Adrenal gland (tissue), 12 donors: ENCODE measurements around the gene PLEKHG4B. TPM values are rescaled to one million over a fixed set of nuclear protein-coding genes. Genes with fewer than 3 reads are reported as not detected.

Experiments
- DNase-seq, 7 donors: peaks; one replicate each; pipeline ENCODE4 v3.0.0-alpha.2; 2019 to 2020
- H3K27ac ChIP-seq, 5 donors: fragments of 200-600 bp; sonication (generic) in 4 of 5; 1 replicate in 3 of 5; 2 replicates in 2 of 5; pipeline versions ENCODE4 v1.5.1 to v1.8.0; 2016 to 2020; ENCODE audit warnings: mild to moderate bottlenecking in 1 of 5
- H3K27me3 ChIP-seq: fragments of 200-600 bp; 2 replicates; pipeline ENCODE4 v1.8.0; 2021
- H3K36me3 ChIP-seq, 2 donors: fragments of 200-600 bp; replicated peaks in 1 of 2; 1 replicate in 1 of 2; 2 replicates in 1 of 2; pipeline versions ENCODE4 v1.5.1 to v1.8.0; 2018 to 2022
- H3K4me1 ChIP-seq, 2 donors: fragments of 200-600 bp; replicated peaks in 1 of 2; 1 replicate in 1 of 2; 2 replicates in 1 of 2; pipeline versions ENCODE4 v1.5.1 to v1.8.0; 2018 to 2021
- H3K4me3 ChIP-seq, 4 donors: fragments of 200-600 bp; sonication (generic) in 3 of 4; one replicate each; pipeline ENCODE4 v1.5.1; 2016 to 2018
- H3K9me3 ChIP-seq, 3 donors: fragments of 200-600 bp; sonication (generic) in 1 of 3; replicated peaks in 1 of 3; 1 replicate in 2 of 3; 2 replicates in 1 of 3; pipeline versions ENCODE4 v1.5.1 to v1.8.0; 2016 to 2021
- CTCF ChIP-seq, 6 experiments: fragments of 450-650 bp in 4 of 6; fragments of 200-600 bp in 2 of 6; sonication (generic) in 1 of 6; IDR thresholded peaks; 1 replicate in 5 of 6; 2 replicates in 1 of 6; pipeline versions ENCODE4 v1.5.1 to v1.8.0; 2016 to 2021; ENCODE audit warnings: antibody characterized with exemption in 6 of 6, mild to moderate bottlenecking in 2 of 6, moderate library complexity in 1 of 6
- POLR2A ChIP-seq, 2 donors: fragments of 450-650 bp; IDR thresholded peaks; one replicate each; pipeline ENCODE4 v1.6.1; 2017; ENCODE audit warnings: antibody characterized with exemption in 2 of 2, mild to moderate bottlenecking in 2 of 2, moderate library complexity in 1 of 2
- WGBS, 4 donors: extraction: QIAGEN DNeasy Blood & Tissue Kit in 2 of 4; methylation state at CpG; one replicate each; pipeline versions ENCODE4 v1.1.5 to v1.1.7; 2013 to 2017; 5-methylcytosine and 5-hydroxymethylcytosine counted together
- intact Hi-C, 2 donors: fragments of 100-400 bp; cut with DNase I; formaldehyde crosslinking; loops; one replicate each; pipeline versions ENCODE4 v1.14.1 to v1.15.0; 2022 to 2023
- polyA plus RNA-seq, 3 donors: library from polyadenylated mRNA; stranded (reverse); fragments of 200-250 nt in 2 of 3; fragments of 350-450 nt in 1 of 3; fragmentation: Illumina TruSeq in 1 of 3; extraction: RNeasy Lipid Tissue Mini Kit (QIAGEN cat#74804) in 1 of 3; gene quantifications; one replicate each; pipeline ENCODE4 v1.2.3, GENCODE V29; 2013 to 2014
- total RNA-seq, 9 donors: library from RNA; depleted of rRNA in 4 of 9; stranded (reverse); fragments of >200 nt in 4 of 9; fragments of 120-200 nt in 1 of 9; fragmentation: NEBNext Ultra II Directional in 1 of 9; extraction: Animal tissue kit (Norgen Biotek cat#: 25700) in 1 of 9; gene quantifications; one replicate each; pipeline versions ENCODE4 v1.1.0 to v1.2.4, GENCODE V29; 2013 to 2023
- donor health status: healthy with polysubstance abuse.
- donor health status: Bipolar disorder and iron deficiency.
- donor health status: DM: yes; HTN: yes; CAD: no.
- donor health status: DM: no; HTN: no; CAD: no.
- donor health status: DM: no; HTN: no; CAD: no.
- donor health status: DM: yes; HTN: yes; CAD: no.

The PLEKHG4B gene
- total and polyA plus RNA-seq, 12 donors: 0.03 to 3.4 (median 0.12) TPM

- intact Hi-C loops: no loop called here
- TF ChIP-seq CTCF (IDR thresholded peaks at IDR 0.05) (no peak), POLR2A (IDR thresholded peaks at IDR 0.05) (no peak)
- 47 to 69% (median 54%) methylated on average over 5 of the region's 5 CpGs for WGBS, 4 donors
Observed at GRCh38 chr5:136901-137300, 44.9 kb downstream of the PLEKHG4B start.

GRCh38 chr5:137741-138140 lies 45.8 kb downstream of the PLEKHG4B start:
- no peak for DNase-seq
- TF ChIP-seq CTCF (IDR thresholded peaks at IDR 0.05): no peak
- no peak for TF ChIP-seq POLR2A (IDR thresholded peaks at IDR 0.05)
- intact Hi-C loops: no loop called here
- Histone ChIP-seq H3K4me3 (no peak overlapping the region), H3K4me1 (no peaks in the 10 kb centered on the region), H3K9me3 (no peaks in the 10 kb centered on the region), H3K27me3 (peaks cover 10% of the 10 kb centered on the region), H3K27ac (no peak overlapping the region), H3K36me3 (no peaks in the 10 kb centered on the region)
- 75 to 91% (median 89%) methylated on average over 3 to 15 of the region's 15 CpGs for WGBS, 4 donors

More at GRCh38 chr5:136901-137300, 44.9 kb downstream of the PLEKHG4B start:
- H3K36me3 ChIP-seq: no peaks in the 10 kb centered on the region
- no peak overlapping the region for H3K4me3 ChIP-seq
- peaks cover 10% of the 10 kb centered on the region for H3K27me3 ChIP-seq
- no peak overlapping the region for H3K27ac ChIP-seq
- DNase-seq: no peak
- no peaks in the 10 kb centered on the region for H3K4me1 ChIP-seq
- H3K9me3 ChIP-seq: no peaks in the 10 kb centered on the region

- WGBS, 4 donors: 80 to 87% (median 85%) methylated on average over 12 of the region's 12 CpGs
- Histone ChIP-seq H3K4me1 (no peaks in the 10 kb centered on the region), H3K27me3 (peaks cover 10% of the 10 kb centered on the region), H3K9me3 (no peaks in the 10 kb centered on the region), H3K27ac (no peak overlapping the region), H3K36me3 (no peaks in the 10 kb centered on the region), H3K4me3 (no peak overlapping the region)
- DNase-seq: no peak
- no peak for TF ChIP-seq POLR2A (IDR thresholded peaks at IDR 0.05)
- no peak for TF ChIP-seq CTCF (IDR thresholded peaks at IDR 0.05)
- intact Hi-C loops: no loop called here
Observed at GRCh38 chr5:138936-139335, 47.0 kb downstream of the PLEKHG4B start.

- intact Hi-C loops: no loop called here
- H3K27ac ChIP-seq: no peak overlapping the region
- no peaks in the 10 kb centered on the region for H3K9me3 ChIP-seq
- TF ChIP-seq POLR2A (IDR thresholded peaks at IDR 0.05): no peak
- TF ChIP-seq CTCF (IDR thresholded peaks at IDR 0.05): no peak
- DNase-seq: no peak
- H3K4me1 ChIP-seq: no peaks in the 10 kb centered on the region
- no peak overlapping the region for H3K4me3 ChIP-seq
- H3K36me3 ChIP-seq: no peaks in the 10 kb centered on the region
- H3K27me3 ChIP-seq: peaks cover 10% of the 10 kb centered on the region
- WGBS, 4 donors: 70 to 79% (median 76%) methylated on average over 8 to 36 of the region's 36 CpGs; no CpG with 5 or more reads in 1 of the 4 donors
Observed at GRCh38 chr5:139579-140442, 47.8 kb downstream of the PLEKHG4B start.
